ENCODE data around the gene CDH10.

- TF ChIP-seq REST (IDR thresholded peaks at IDR 0.05; ENCODE audit: unreplicated experiment): no peak
- no peak for TF ChIP-seq CTCF (conservative IDR thresholded peaks at IDR 0.05; ENCODE audit: low read depth in 2 of 2)
- TF ChIP-seq POLR2AphosphoS5 (IDR thresholded peaks at IDR 0.05; ENCODE audit: low read depth): no peak
- no peak for TF ChIP-seq EZH2 (IDR thresholded peaks at IDR 0.05; ENCODE audit: low read depth, unreplicated experiment)
These were observed 59.0 kb downstream of the CDH10 start for GRCh38 chr5:24585751-24586150.
